Measurements from ENCODE around the gene ITGB5. TPM values are rescaled to one million over a fixed set of nuclear protein-coding genes. Genes with fewer than 3 reads are reported as not detected.

Gene ITGB5
- total RNA-seq, 1 experiment from 2014 or later = 339 TPM

GRCh38 chr3:124843047-124843446 lies 44.1 kb downstream of the ITGB5 start:
- Mint-ChIP-seq H3K4me1 (peaks cover 12% of the 10 kb centered on the region), H3K4me3 (no peak overlapping the region), H3K27ac (peak overlapping the region; percentile 91), H3K36me3 (peaks cover 79% of the 10 kb centered on the region), H3K27me3 (ENCODE audit: low read depth) (no peaks in the 10 kb centered on the region), H3K9me3 (no peaks in the 10 kb centered on the region)
- no peak for ATAC-seq
- ChIA-PET POLR2A (no interaction called here), CTCF (no interaction called here)
- DNase-seq (ENCODE audit: low spot score) = no peak
- TF ChIP-seq, protein P1, sequence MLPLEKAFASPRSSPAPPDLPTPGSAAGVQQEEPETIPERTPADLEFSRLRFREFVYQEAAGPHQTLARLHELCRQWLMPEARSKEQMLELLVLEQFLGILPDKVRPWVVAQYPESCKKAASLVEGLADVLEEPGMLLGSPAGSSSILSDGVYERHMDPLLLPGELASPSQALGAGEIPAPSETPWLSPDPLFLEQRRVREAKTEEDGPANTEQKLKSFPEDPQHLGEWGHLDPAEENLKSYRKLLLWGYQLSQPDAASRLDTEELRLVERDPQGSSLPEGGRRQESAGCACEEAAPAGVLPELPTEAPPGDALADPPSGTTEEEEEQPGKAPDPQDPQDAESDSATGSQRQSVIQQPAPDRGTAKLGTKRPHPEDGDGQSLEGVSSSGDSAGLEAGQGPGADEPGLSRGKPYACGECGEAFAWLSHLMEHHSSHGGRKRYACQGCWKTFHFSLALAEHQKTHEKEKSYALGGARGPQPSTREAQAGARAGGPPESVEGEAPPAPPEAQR (CRISPR knock-in tag; IDR thresholded peaks at IDR 0.05) = no peak
- TF ChIP-seq CREB1 (CRISPR knock-in tag; IDR thresholded peaks at IDR 0.05) (no peak), SMAD3 (CRISPR knock-in tag; IDR thresholded peaks at IDR 0.05; ENCODE audit: borderline replicate concordance) (no peak), TP53 (CRISPR knock-in tag; IDR thresholded peaks at IDR 0.05) (no peak), NR1H2 (CRISPR knock-in tag; IDR thresholded peaks at IDR 0.05) (no peak), ZNF232 (CRISPR knock-in tag; IDR thresholded peaks at IDR 0.05) (no peak), NR2C2 (CRISPR knock-in tag; IDR thresholded peaks at IDR 0.05) (no peak), CREM (CRISPR knock-in tag; IDR thresholded peaks at IDR 0.05) (no peak)
- TF ChIP-seq, protein P2, sequence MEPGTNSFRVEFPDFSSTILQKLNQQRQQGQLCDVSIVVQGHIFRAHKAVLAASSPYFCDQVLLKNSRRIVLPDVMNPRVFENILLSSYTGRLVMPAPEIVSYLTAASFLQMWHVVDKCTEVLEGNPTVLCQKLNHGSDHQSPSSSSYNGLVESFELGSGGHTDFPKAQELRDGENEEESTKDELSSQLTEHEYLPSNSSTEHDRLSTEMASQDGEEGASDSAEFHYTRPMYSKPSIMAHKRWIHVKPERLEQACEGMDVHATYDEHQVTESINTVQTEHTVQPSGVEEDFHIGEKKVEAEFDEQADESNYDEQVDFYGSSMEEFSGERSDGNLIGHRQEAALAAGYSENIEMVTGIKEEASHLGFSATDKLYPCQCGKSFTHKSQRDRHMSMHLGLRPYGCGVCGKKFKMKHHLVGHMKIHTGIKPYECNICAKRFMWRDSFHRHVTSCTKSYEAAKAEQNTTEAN (CRISPR knock-in tag; IDR thresholded peaks at IDR 0.05) = no peak
- TF ChIP-seq, protein P3, sequence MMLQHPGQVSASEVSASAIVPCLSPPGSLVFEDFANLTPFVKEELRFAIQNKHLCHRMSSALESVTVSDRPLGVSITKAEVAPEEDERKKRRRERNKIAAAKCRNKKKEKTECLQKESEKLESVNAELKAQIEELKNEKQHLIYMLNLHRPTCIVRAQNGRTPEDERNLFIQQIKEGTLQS (CRISPR knock-in tag; conservative IDR thresholded peaks at IDR 0.05) = no peak
- TF ChIP-seq, protein P4, sequence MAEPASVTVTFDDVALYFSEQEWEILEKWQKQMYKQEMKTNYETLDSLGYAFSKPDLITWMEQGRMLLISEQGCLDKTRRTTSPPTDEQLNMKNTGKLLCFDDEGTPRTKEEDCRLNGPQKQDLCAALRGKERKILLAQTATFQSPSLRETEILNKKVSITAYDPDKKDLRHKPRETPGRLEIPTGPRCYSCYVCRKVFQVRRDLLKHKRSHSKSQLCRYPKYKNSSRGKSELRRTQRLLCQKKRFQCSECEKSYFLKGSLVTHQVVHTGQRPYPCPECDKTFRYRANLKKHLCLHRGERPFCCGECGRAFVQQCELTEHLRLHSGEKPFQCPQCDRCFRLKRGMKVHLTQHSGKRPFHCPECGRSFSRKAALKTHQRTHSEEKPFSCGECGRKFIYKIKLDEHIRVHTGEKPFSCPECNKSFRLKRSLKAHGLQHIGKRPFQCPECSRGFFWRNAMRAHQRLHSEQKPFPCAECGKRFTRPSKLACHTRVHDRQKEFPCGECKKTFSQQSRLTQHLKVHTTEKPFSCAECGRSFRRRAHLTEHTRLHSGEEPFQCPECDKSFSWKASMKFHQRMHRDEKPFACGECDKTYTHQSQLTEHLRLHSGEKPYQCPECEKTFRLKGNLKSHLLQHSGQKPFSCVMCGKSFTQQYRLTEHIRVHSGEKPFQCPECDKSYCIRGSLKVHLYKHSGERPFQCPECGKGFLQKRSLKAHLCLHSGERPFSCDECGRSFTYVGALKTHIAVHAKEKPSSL (CRISPR knock-in tag; conservative IDR thresholded peaks at IDR 0.05) = no peak
- TF ChIP-seq, protein P5, sequence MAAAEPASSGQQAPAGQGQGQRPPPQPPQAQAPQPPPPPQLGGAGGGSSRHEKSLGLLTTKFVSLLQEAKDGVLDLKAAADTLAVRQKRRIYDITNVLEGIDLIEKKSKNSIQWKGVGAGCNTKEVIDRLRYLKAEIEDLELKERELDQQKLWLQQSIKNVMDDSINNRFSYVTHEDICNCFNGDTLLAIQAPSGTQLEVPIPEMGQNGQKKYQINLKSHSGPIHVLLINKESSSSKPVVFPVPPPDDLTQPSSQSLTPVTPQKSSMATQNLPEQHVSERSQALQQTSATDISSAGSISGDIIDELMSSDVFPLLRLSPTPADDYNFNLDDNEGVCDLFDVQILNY (CRISPR knock-in tag; IDR thresholded peaks at IDR 0.05) = no peak

GRCh38 chr3:124841517-124841916 lies 45.6 kb downstream of the ITGB5 start:
- ATAC-seq (no peak), DNase-seq (ENCODE audit: low spot score) (no peak)
- H3K27me3 Mint-ChIP-seq (ENCODE audit: low read depth) = no peaks in the 10 kb centered on the region
- H3K9me3 Mint-ChIP-seq = no peaks in the 10 kb centered on the region
- no peak overlapping the region for H3K4me3 Mint-ChIP-seq
- peak overlapping the region; percentile 66 for H3K27ac Mint-ChIP-seq
- peaks cover 76% of the 10 kb centered on the region for H3K36me3 Mint-ChIP-seq
- peaks cover 27% of the 10 kb centered on the region for H3K4me1 Mint-ChIP-seq
- ChIA-PET CTCF (no interaction called here), POLR2A (no interaction called here)
- no peak for TF ChIP-seq FOXP1 (CRISPR knock-in tag; IDR thresholded peaks at IDR 0.05; ENCODE audit: borderline replicate concordance)
- no peak for TF ChIP-seq RORB (CRISPR knock-in tag; IDR thresholded peaks at IDR 0.05)
- no peak for TF ChIP-seq CDX4 (CRISPR knock-in tag; IDR thresholded peaks at IDR 0.05; ENCODE audit: borderline replicate concordance)
- TF ChIP-seq SMAD3 (CRISPR knock-in tag; IDR thresholded peaks at IDR 0.05; ENCODE audit: borderline replicate concordance) = no peak
- TF ChIP-seq MXD4 (CRISPR knock-in tag; IDR thresholded peaks at IDR 0.05; ENCODE audit: borderline replicate concordance) = no peak
- TF ChIP-seq, protein P6, sequence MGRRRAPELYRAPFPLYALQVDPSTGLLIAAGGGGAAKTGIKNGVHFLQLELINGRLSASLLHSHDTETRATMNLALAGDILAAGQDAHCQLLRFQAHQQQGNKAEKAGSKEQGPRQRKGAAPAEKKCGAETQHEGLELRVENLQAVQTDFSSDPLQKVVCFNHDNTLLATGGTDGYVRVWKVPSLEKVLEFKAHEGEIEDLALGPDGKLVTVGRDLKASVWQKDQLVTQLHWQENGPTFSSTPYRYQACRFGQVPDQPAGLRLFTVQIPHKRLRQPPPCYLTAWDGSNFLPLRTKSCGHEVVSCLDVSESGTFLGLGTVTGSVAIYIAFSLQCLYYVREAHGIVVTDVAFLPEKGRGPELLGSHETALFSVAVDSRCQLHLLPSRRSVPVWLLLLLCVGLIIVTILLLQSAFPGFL (CRISPR knock-in tag; IDR thresholded peaks at IDR 0.05; ENCODE audit: borderline replicate concordance) = no peak
- TF ChIP-seq, protein P3 (CRISPR knock-in tag; conservative IDR thresholded peaks at IDR 0.05) = no peak
- TF ChIP-seq NR1H2 (CRISPR knock-in tag; IDR thresholded peaks at IDR 0.05) = no peak
- TF ChIP-seq, protein P7, sequence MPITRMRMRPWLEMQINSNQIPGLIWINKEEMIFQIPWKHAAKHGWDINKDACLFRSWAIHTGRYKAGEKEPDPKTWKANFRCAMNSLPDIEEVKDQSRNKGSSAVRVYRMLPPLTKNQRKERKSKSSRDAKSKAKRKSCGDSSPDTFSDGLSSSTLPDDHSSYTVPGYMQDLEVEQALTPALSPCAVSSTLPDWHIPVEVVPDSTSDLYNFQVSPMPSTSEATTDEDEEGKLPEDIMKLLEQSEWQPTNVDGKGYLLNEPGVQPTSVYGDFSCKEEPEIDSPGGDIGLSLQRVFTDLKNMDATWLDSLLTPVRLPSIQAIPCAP (CRISPR knock-in tag; IDR thresholded peaks at IDR 0.05) = no peak
- TF ChIP-seq, protein P8, sequence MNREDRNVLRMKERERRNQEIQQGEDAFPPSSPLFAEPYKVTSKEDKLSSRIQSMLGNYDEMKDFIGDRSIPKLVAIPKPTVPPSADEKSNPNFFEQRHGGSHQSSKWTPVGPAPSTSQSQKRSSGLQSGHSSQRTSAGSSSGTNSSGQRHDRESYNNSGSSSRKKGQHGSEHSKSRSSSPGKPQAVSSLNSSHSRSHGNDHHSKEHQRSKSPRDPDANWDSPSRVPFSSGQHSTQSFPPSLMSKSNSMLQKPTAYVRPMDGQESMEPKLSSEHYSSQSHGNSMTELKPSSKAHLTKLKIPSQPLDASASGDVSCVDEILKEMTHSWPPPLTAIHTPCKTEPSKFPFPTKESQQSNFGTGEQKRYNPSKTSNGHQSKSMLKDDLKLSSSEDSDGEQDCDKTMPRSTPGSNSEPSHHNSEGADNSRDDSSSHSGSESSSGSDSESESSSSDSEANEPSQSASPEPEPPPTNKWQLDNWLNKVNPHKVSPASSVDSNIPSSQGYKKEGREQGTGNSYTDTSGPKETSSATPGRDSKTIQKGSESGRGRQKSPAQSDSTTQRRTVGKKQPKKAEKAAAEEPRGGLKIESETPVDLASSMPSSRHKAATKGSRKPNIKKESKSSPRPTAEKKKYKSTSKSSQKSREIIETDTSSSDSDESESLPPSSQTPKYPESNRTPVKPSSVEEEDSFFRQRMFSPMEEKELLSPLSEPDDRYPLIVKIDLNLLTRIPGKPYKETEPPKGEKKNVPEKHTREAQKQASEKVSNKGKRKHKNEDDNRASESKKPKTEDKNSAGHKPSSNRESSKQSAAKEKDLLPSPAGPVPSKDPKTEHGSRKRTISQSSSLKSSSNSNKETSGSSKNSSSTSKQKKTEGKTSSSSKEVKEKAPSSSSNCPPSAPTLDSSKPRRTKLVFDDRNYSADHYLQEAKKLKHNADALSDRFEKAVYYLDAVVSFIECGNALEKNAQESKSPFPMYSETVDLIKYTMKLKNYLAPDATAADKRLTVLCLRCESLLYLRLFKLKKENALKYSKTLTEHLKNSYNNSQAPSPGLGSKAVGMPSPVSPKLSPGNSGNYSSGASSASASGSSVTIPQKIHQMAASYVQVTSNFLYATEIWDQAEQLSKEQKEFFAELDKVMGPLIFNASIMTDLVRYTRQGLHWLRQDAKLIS (CRISPR knock-in tag; IDR thresholded peaks at IDR 0.05; ENCODE audit: borderline replicate concordance) = no peak
- TF ChIP-seq CBFB (CRISPR knock-in tag; IDR thresholded peaks at IDR 0.05; ENCODE audit: low read depth) = no peak
- TF ChIP-seq GABPB1 (CRISPR knock-in tag; IDR thresholded peaks at IDR 0.05) = no peak
- TF ChIP-seq MYBL2 (CRISPR knock-in tag; IDR thresholded peaks at IDR 0.05) = no peak

Measured in WTC11 (cell line).